Loucy (cell line): ENCODE measurements around the gene PNLIPRP2.

Source experiments
- CTCF ChIP-seq: fragments of 200-600 bp; sonication (generic); conservative IDR thresholded peaks from 2 replicates; pipeline ENCODE4 v1.5.1; 2014; ENCODE audit warnings: mild to moderate bottlenecking, antibody characterized with exemption, low read length
- EZH2phosphoT487 ChIP-seq: fragments of 200-600 bp; IDR thresholded peaks from 2 replicates; pipeline ENCODE4 v1.6.1; 2018; ENCODE audit warnings: antibody characterized with exemption, mild to moderate bottlenecking, moderate library complexity, borderline replicate concordance

- TF ChIP-seq CTCF (no peak), EZH2phosphoT487 (no peak)
These were observed 11.8 kb upstream of the PNLIPRP2 start for GRCh38 chr10:116608686-116609594.
